Activated CD8-positive, alpha-beta T cell treated with anti-CD3 and anti-CD28 coated beads for 36 hours (primary cell): ENCODE measurements around the gene VPS13D. TPM values are rescaled to one million over a fixed set of nuclear protein-coding genes. Genes with fewer than 3 reads are reported as not detected.

Experiments
- ATAC-seq: fragments of 200-7000 bp; cut with Tn5 transposase; one replicate; pipeline ENCODE4 v1.10.0; 2021; ENCODE audit warnings: mild to moderate bottlenecking, moderate library complexity
- CTCF ChIA-PET: fragments of 350-600 bp; sonication (Branson Sonifier 250); formaldehyde crosslinking; loops from one replicate; lab custom pipeline; 2021; ENCODE audit warnings: antibody characterized with exemption; lab: Charles Lee
- POLR2A ChIA-PET: fragments of 350-600 bp; sonication (Branson Sonifier 250); formaldehyde crosslinking; loops from one replicate; lab custom pipeline; 2021; ENCODE audit warnings: antibody characterized with exemption; lab: Charles Lee
- DNase-seq: peaks from one replicate; pipeline ENCODE4 v3.0.0-alpha.2; 2020
- H3K27ac Mint-ChIP-seq: one replicate; pipeline ENCODE4 v1.8.0; 2021; ENCODE audit warnings: mild to moderate bottlenecking, mixed read lengths
- H3K27me3 Mint-ChIP-seq: one replicate; pipeline ENCODE4 v1.8.0; 2021; ENCODE audit warnings: mixed read lengths
- H3K36me3 Mint-ChIP-seq: one replicate; pipeline ENCODE4 v1.8.0; 2021; ENCODE audit warnings: low read depth, mixed read lengths
- H3K4me1 Mint-ChIP-seq: one replicate; pipeline ENCODE4 v1.8.0; 2021; ENCODE audit warnings: low read depth, mixed read lengths
- H3K4me3 Mint-ChIP-seq: one replicate; pipeline ENCODE4 v1.8.0; 2021; ENCODE audit warnings: mild to moderate bottlenecking, moderate library complexity, mixed read lengths
- H3K9me3 Mint-ChIP-seq: one replicate; pipeline ENCODE4 v1.8.0; 2021; ENCODE audit warnings: mixed read lengths
- intact Hi-C: fragments of 100-400 bp; cut with micrococcal nuclease; formaldehyde crosslinking; loops from one replicate; pipeline ENCODE4 v1.10.0; 2022
- total RNA-seq, 2 experiments: library from RNA; stranded (reverse); gene quantifications; one replicate each; pipeline ENCODE4 v1.2.3, GENCODE V29; 2021
- TF ChIP-seq, protein P1 (sequence below): fragments of 200-600 bp; IDR thresholded peaks from one replicate; pipeline ENCODE4 v1.8.0; 2022; ENCODE audit warnings: antibody characterized with exemption, mild to moderate bottlenecking

VPS13D gene
- total RNA-seq, 2 experiments from 2014 or later, result 28.1 to 30.7 TPM

DNA sequence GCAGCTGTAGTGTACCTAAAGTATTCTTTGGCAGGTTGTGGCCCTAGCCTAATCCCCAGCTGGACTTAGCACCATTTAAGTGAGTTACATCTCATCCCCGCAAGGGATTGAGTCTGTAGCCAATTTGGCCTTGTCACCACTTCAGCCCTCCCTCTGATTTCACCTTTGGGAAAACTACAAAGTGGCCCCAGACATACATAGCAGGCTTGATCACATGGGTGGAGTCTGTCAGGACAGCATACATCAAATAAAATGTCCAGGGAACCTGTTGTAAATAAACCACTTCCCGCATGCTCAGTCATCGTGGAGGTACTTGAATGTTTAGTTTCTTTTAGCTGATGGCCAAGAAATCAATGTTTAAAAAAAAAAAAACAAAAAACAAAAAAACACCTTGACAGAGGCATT, 245.7 kb downstream of the VPS13D start:
- H3K4me1 Mint-ChIP-seq, result peaks cover 96% of the 10 kb centered on the region
- H3K27ac Mint-ChIP-seq, result peak overlapping the region; percentile 95
- peak; percentile 53 for DNase-seq
- TF ChIP-seq, protein P1, sequence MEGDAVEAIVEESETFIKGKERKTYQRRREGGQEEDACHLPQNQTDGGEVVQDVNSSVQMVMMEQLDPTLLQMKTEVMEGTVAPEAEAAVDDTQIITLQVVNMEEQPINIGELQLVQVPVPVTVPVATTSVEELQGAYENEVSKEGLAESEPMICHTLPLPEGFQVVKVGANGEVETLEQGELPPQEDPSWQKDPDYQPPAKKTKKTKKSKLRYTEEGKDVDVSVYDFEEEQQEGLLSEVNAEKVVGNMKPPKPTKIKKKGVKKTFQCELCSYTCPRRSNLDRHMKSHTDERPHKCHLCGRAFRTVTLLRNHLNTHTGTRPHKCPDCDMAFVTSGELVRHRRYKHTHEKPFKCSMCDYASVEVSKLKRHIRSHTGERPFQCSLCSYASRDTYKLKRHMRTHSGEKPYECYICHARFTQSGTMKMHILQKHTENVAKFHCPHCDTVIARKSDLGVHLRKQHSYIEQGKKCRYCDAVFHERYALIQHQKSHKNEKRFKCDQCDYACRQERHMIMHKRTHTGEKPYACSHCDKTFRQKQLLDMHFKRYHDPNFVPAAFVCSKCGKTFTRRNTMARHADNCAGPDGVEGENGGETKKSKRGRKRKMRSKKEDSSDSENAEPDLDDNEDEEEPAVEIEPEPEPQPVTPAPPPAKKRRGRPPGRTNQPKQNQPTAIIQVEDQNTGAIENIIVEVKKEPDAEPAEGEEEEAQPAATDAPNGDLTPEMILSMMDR, result no peak
- H3K9me3 Mint-ChIP-seq, result peaks cover 8% of the 10 kb centered on the region
- CTCF ChIA-PET, result interaction anchor here (0.8 to 4.7 kb wide), 7 partner anchors 14 to 351 kb away, joined by 3 to 18 read pairs (median 3); no protein-coding TSS in a partner anchor
- H3K4me3 Mint-ChIP-seq, result no peak overlapping the region
- ATAC-seq, result no peak
- no peaks in the 10 kb centered on the region for H3K27me3 Mint-ChIP-seq
- POLR2A ChIA-PET, result interaction anchor here (0.7 to 6.5 kb wide), 11 partner anchors 9 to 142 kb away, joined by 3 to 49 read pairs (median 5); no protein-coding TSS in a partner anchor
- intact Hi-C loops, result loop anchor here (5.0 kb wide), 1 partner anchor 37 kb away; no protein-coding TSS in a partner anchor
- H3K36me3 Mint-ChIP-seq, result peaks cover 78% of the 10 kb centered on the region

DNA sequence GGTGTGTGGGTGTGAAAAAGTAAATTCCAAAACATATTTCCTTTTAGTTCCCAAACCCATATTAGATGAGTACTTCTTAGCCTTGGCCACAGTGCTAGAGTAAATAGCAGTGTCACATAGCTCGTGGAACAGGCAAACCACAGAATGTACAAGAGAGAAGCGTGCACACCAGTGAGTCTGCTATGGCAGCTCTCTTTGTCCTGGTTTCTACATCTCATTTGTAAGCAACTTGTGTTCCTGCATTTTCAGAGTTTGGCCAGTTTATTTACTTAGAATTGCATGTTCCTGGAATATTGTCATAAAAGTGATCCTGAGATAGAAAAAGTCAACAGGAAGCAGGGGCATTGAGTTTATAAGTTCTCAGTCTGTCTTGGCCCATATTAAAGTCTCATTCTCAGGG, 246.1 kb downstream of the VPS13D start:
- Mint-ChIP-seq H3K4me3 (no peak overlapping the region), H3K9me3 (peaks cover 8% of the 10 kb centered on the region), H3K27ac (peak overlapping the region; percentile 95), H3K4me1 (peaks cover 98% of the 10 kb centered on the region), H3K36me3 (peaks cover 82% of the 10 kb centered on the region), H3K27me3 (no peaks in the 10 kb centered on the region)
- DNase-seq, result peak; percentile 58
- TF ChIP-seq, protein P1, result no peak
- ChIA-PET POLR2A (interaction anchor here (1.4 to 6.5 kb wide), 8 partner anchors 10 to 141 kb away, joined by 3 to 49 read pairs (median 6); no protein-coding TSS in a partner anchor), CTCF (interaction anchor here (1.3 to 4.7 kb wide), 4 partner anchors 14 to 183 kb away, joined by 3 to 18 read pairs (median 6); no protein-coding TSS in a partner anchor)
- intact Hi-C loops, result loop anchor here (5.0 kb wide), 1 partner anchor 36 kb away; no protein-coding TSS in a partner anchor
- peak; percentile 14 for ATAC-seq

DNA sequence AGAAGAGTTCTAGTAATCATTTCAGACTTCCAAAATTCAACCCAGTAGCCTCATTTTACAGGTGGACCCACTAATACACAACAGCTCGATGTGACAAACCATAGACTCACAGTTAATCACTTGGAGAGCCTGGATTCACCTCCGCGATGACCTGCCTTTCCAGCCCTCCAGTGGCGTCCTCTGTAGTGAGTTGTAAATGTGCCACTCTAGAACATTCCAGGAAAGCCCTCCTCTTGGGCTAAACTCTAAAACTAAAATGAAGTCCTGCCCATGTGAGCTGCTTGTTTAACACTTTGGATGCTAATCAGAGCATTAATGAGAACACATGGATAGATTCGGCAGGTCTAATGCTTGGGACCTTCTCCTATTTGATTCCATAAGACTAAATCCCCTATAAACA, 247.5 kb downstream of the VPS13D start:
- peaks cover 78% of the 10 kb centered on the region for H3K36me3 Mint-ChIP-seq
- CTCF ChIA-PET, result interaction anchor here (0.9 to 4.7 kb wide), 5 partner anchors 24 to 141 kb away, joined by 3 to 18 read pairs (median 4); no protein-coding TSS in a partner anchor
- POLR2A ChIA-PET, result interaction anchor here (0.7 to 6.5 kb wide), 17 partner anchors 8 to 141 kb away, joined by 3 to 49 read pairs (median 4); partner anchors contain the start of gene DHRS3
- H3K27ac Mint-ChIP-seq, result peak overlapping the region; percentile 95
- TF ChIP-seq, protein P1, result no peak
- H3K4me1 Mint-ChIP-seq, result peaks cover 96% of the 10 kb centered on the region
- no peaks in the 10 kb centered on the region for H3K27me3 Mint-ChIP-seq
- peaks cover 8% of the 10 kb centered on the region for H3K9me3 Mint-ChIP-seq
- no peak for ATAC-seq
- DNase-seq, result no peak
- intact Hi-C loops, result loop anchor here (5.0 kb wide), 1 partner anchor 35 kb away; no protein-coding TSS in a partner anchor
- no peak overlapping the region for H3K4me3 Mint-ChIP-seq

DNA sequence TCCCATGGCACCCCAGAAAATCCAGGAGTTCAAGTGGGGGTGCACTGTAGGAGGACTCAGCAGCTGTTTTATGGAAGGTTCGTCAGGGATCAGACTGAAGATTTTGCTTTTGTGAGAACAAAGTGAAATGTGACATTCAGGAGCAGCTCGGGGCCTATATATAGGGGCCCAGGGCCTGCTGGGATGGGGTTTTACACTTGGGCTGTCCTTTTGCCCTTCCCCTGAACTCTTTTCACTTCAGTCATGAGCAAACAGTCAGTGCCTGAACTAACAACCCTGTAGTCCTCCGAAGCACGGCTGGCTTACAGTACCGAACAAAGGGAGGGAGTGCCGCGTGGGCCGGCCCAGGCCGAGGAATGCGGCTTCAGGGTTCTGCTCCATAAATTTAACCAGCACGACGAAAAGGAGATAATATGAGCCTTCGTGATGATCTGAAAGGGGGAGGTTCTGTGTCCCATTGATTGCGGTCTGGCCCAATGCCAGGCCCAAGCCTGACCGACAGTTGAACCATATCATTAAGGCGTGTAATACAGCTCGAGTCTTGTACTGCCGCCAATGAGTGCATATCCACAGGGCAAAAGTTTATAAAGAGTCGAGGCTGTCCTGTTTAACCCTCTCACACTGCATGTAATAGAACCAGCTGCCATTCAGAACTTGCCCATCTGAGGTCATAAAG, 248.2 kb downstream of the VPS13D start:
- TF ChIP-seq, protein P1, result no peak
- ATAC-seq (peak; percentile 39), DNase-seq (peak; percentile 66)
- intact Hi-C loops, result loop anchor here (5.0 kb wide), 1 partner anchor 34 kb away; no protein-coding TSS in a partner anchor
- Mint-ChIP-seq H3K4me1 (peaks cover 88% of the 10 kb centered on the region), H3K4me3 (peak overlapping the region; percentile 40), H3K9me3 (peaks cover 8% of the 10 kb centered on the region), H3K27ac (peak overlapping the region; percentile 95), H3K27me3 (no peaks in the 10 kb centered on the region), H3K36me3 (peaks cover 72% of the 10 kb centered on the region)
- ChIA-PET CTCF (interaction anchor here (0.8 to 4.7 kb wide), 10 partner anchors 21 to 141 kb away, joined by 3 to 18 read pairs (median 3); partner anchors contain the start of gene DHRS3), POLR2A (interaction anchor here (0.7 to 6.5 kb wide), 16 partner anchors 8 to 140 kb away, joined by 3 to 49 read pairs (median 4); partner anchors contain the start of gene DHRS3)
